ENCODE results near the gene MPP2.

MPP2 gene

GRCh38 chr17:43928609-43929008 is 21.3 kb upstream of the MPP2 start:
- DNase-seq = no peak

GRCh38 chr17:43927929-43928328 is 20.6 kb upstream of the MPP2 start:
- peak; percentile 28 for DNase-seq

DNA sequence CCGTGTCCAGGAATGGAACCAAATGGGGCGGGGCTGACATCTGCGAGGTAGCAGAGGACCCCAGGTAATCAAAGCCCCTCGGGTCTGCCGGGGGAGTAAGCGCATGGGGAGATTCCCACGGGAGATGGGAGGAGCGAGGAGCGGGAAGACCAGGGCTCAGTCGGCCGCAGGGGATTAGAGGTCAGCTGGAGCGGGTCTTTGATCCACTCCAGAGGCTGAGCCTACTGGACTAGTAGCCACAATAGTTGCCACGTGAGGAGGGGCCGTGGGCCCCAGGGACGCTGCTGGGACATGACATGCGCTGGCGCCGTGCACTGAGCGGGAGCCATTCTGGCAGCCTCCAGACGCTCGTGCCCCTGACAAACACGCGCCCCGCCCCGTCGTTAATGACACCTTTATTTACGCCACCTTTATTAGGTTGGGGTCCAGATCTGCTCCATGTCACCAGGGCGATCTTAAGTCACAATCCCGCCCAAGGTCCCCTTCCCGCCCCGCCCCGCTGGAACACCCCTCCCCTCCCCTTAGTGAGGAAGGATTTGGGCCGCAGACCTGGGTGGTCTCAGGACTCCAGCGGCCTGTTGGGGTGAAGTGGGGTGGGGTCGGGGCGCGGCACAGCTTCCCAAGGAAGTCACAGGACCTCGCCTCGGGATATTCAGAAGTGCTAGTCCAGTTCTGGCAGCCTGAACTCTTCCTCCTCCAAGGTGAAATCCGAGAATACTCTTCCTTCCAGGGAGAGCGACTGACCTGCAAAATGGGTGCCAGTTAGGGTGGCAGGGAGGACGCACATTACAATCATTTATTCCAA is 19.9 kb upstream of the MPP2 start:
- peak; percentile 43 for DNase-seq

DNA sequence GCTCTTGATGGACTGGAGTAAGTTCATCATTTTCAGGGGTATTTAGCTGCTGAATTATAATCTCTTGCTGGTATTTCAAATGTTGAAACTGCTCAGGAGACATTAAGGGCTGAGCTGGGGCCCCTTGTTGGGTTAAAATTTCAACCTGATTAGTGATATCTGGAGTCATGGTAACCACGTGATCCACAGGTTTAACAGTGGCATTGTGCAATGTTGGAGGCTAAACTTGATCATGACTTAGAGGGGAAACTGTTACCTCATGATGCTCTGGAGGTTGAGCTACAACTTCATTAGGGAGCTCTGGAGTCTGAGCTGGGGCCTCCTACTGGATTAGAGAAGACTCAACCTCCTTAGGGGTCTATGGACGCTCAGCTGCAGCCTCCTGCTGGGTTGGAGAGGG is 17.2 kb upstream of the MPP2 start:
- no peak for DNase-seq

DNA sequence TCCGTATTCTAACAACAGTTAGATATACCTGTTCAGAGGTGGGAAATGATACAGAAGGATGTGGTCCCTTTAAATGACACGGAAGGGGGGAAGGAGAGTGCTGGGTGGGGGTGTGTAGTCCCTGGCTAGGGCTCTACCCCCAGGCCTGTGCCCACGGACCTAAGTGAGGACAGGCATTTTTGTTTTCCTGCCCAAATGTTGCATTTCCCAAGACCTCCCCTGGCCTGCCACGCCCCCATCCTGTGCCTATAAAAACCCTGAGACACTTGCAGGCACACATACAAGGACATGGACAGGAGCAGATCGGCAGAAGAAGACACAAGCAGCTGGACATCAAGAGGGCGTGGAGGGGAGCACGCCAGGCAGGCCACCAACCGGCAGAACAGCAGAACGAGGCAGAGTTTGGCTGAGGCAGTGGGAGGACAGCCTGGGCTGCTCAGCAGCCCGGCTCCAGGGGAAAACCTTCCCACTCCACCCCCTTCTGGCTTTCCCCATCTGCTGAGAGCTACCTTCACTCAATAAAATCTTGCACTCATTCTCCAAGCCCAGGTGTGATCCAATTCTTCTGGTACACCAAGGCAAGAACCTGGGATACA is 13.3 kb upstream of the MPP2 start:
- no peak for DNase-seq

- DNase-seq = no peak
Measured at GRCh38 chr17:43918026-43918389, 10.7 kb upstream of the MPP2 start.

DNA sequence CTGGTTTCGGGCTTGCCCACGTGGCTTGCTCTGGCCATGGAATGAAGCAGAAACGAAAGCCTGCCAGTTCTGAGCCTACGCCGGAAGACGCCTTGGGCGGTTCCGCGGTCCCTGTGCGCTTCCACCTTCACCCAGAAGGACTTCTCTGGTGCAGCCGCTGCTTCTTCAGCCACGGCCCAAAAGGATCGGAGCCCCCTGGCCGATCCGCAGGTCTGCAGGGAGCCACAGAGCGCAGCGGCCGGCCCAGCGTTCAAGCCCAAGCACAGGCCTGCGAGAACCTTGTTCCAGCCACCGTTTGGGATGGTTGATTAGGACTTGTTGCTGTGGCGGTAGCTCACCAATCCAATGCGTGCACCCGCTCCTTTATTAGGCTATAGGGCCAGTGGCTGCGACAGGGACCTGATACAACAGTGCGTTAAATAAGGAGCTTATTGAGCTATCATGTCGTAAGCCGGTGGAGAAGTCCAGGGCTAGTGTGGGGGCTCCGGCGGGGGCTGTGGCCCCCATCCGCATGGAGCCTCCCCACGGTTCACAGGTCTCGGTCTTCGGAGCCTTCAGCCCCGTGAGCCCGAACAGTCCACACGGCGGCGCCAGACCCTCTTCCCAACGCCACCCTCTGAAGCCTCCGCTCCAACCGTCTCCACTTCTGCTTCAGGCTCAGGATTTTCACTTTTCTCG is 10.2 kb upstream of the MPP2 start:
- peak; percentile 72 for DNase-seq

GRCh38 chr17:43917016-43917347 is 9.6 kb upstream of the MPP2 start:
- no peak for DNase-seq

GRCh38 chr17:43916385-43916784 is 9.0 kb upstream of the MPP2 start:
- no peak for DNase-seq

DNA sequence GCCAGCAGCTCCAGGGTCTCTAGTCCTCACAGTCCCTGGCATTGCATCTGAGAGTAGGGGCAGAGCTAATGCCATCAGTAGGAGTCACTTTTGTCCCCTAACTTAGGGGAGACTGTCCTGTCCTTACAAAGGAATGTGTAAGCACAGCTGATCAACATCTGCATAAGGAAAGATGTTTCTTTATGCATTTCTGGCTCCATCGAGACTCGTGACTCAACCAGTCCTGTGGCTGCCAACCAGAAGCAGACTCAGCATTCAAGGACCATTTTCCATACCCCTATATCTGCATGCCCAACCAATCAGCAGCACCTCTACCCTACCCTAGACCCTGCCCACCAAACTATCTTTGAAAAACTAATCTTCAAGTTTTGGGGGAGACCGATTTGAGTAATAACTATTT is 8.2 kb upstream of the MPP2 start:
- DNase-seq = no peak

DNA sequence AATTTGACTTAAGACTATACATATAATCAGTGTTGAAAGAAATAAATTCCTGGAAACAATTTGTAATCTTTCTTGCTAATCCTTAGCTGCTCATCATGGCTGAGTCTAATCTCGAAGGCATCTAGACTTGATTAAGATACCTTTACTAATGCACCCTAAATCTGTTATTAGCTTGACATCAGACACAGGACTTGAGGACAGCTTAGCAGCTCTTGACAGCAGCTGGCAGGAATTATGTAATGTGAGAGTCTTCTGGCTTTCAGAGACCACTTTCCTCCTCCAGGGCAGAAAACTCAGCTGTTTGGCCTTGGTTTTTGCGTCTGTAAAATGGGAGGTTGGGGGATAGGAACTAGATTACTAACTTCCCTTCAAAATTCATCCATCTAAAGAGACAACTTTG is 7.1 kb upstream of the MPP2 start:
- DNase-seq = no peak

DNA sequence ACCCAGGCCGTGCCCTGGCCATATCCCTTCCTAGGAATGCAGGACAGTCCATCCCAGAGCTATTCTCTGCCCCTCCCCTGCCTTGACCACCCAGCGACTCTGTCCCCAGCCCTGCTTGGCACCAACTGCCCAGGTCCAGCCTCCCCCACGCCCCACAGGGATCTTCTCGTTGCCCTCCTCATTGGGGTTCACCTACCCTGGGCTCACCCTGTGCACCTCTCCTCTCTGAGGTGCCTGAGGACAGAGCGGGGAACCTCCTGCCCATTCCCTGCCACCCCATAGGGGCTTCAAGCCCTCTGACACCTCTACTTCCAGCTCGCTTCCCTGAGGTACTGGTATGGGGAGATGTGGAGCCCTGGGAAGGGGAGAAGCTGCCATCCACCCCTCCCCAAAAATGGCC is 6.2 kb upstream of the MPP2 start:
- no peak for DNase-seq

GRCh38 chr17:43912635-43913304 is 5.4 kb upstream of the MPP2 start:
- DNase-seq = no peak

DNA sequence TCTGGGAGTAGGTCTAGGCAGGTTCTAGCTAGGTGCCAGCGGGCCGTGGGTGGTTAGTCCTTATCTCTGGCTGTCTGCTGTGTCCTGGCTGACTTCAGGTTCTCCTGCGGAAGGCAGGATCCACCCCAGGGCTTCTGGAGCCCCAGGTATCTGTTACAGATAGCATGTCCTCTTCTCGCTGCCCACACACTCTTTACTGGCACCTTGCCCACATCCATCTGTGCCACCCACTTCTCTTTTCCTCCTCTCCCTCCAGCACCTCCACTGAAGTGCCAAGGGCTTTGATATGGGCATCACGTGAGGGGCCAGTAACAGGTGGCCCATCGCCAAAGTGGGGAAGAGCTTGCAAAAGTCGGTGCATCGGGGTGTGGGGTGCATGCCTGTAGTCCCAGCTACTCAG is 4.6 kb upstream of the MPP2 start:
- no peak for DNase-seq

DNA sequence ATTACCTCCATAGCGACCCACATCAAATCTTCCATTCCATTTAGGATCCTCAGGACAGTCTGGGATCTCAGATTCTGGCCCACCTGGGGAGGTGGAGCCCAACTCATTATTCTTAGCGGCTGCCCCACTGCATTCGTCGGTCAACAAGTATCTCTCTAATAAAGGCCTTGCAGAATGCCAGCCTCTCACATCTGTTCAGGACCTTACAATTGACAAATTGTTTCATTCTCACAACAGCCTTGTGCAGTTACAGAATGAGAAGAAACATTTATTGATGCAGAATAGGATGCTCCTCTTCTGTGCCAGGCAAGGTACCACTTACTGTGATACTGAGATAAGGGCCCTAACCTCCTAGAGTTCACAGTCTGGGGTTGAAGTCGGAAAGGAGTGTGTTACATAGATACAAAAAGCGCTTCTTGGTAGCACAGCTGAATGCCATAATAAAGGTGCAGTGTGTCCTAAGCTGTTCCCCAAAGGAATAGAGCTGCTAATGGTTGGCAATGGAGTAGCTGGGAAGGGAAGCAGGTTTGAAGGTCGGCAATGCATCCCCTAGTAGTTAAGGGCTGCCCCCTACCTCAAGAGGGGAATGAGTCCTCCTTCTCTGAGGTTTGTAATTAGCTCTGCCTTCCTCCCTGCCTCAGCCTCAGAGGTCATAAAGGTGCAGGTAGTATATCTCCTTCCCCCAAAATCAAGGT is 2.3 kb upstream of the MPP2 start:
- no peak for DNase-seq

- DNase-seq = peak; percentile 74
Measured at GRCh38 chr17:43907998-43908721, 824 bp upstream of the MPP2 start.

DNA sequence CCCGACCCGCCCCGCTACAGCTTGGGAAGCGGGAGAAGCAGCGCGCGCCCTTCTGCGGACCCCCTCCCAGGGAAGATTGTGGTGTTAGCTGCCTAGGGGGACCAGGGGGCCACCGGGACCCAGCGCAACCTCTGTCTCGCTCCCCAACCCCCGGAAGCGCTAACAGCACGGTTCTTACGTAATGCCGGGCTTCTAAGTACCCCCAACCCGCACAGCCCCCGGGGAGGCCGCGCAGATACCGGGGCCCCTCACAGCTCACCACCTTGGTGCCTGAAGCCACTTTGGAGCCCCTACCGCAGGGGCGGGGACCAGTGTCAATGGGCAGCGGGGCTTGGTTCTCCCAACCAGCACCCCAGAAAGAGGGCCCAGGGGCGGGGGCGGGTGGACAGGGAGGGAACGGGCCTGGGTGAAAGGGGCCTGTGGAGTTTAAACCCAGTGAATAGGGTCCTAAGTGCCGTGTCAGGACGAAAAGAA is 348 bp downstream of the MPP2 start:
- peak; percentile 33 for DNase-seq

- peak; percentile 63 for DNase-seq
Measured at GRCh38 chr17:43905985-43906852, 1.1 kb downstream of the MPP2 start.

DNA sequence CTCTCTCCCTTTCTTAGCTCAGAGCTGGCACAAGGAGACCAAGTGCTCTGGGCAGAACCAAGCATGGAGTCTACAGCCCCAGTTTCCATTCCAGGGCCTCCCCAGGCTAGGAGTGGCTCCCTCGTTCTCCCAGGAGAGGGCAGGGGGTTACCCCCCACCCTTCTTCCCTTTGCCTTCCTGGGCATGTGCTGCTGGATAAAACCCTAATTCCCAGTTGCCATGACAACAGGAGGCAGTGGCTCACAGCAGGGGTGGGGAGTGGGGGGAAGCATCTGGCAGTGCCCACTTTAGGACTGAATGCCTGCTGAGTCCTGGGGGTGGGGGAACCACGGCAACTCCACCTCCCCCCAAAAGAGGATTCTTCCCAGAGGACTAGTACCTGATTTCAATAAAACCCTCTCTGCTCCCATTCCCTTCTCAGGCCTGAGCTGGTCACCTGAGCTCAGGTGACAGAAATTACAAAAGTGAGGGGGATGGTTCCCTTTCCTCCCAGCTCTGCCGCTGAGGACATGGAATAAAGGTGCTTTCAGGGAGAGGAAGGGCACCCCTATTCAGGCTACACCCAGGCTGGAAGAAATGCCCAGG is 1.8 kb downstream of the MPP2 start:
- DNase-seq = no peak

DNA sequence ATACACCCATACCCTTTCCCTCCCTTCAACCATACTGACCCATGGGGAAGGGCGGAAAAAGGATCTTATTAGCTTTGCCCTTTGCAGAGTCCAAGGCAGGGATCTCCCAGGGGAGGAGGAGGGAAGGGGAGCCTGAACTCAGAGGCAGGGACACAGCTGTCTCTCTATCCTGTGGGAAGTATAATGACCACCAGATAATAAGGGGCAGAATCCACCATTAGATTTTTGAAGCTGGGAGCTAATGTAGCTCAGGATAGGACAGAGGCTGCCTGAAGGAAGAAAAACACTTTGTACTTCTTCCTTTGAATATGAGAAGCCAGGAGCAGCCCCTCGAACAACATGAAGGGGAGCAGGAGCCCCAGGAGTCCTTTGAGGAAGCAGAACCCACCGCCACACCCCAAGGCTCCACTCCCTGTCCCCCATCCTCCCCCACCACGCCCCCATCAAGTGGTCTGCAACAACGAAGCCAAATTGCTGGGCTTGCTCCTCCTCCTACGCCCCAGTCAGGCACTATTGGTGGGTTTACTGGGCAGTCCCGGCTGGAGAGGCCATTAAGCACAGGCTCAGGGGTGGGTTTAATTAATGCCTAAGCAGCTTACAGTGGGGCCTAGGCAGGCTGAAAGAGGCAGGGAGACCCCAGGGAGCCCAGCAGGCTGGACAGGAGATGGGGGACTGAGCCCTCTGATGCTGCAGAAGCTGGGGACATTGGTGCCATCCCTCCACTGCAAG is 5.3 kb downstream of the MPP2 start:
- no peak for DNase-seq

Measured in CD4-positive, alpha-beta T cell treated with Interleukin-17A for 4 hours (primary cell).